Limb (tissue), 2 donors: ENCODE data around the gene NEBL.

Source experiments
- DNase-seq, 2 donors: peaks; one replicate each; pipeline ENCODE4 v3.0.0-alpha.2; 2016; ENCODE audit errors: extremely low spot score in 2 of 2

NEBL gene

GRCh38 chr10:20903635-20904390 is 6.7 kb upstream of the NEBL start:
- no peak for DNase-seq

- DNase-seq = no peak
Observed at GRCh38 chr10:20901110-20901509, 4.0 kb upstream of the NEBL start.

- peak in 1 of 2 donors; percentile 13 for DNase-seq
Observed at GRCh38 chr10:20898866-20899535, 1.9 kb upstream of the NEBL start.

- DNase-seq = no peak
Observed at GRCh38 chr10:20893297-20893696, 3.8 kb downstream of the NEBL start.

GRCh38 chr10:20892796-20893195 is 4.3 kb downstream of the NEBL start:
- no peak for DNase-seq

GRCh38 chr10:20892011-20892585 is 5.0 kb downstream of the NEBL start:
- no peak for DNase-seq

GRCh38 chr10:20891338-20891714 is 5.8 kb downstream of the NEBL start:
- DNase-seq = no peak

- no peak for DNase-seq
Observed at GRCh38 chr10:20890491-20891337, 6.4 kb downstream of the NEBL start.

- no peak for DNase-seq
Observed at GRCh38 chr10:20890009-20890408, 7.1 kb downstream of the NEBL start.

- DNase-seq = peak in 1 of 2 donors; percentile 18
Observed at GRCh38 chr10:20888620-20889330, 8.3 kb downstream of the NEBL start.

GRCh38 chr10:20887706-20888555 is 9.2 kb downstream of the NEBL start:
- no peak for DNase-seq

GRCh38 chr10:20885678-20886077 is 11.4 kb downstream of the NEBL start:
- DNase-seq = no peak

- no peak for DNase-seq
Observed at GRCh38 chr10:20883552-20883951, 13.6 kb downstream of the NEBL start.

GRCh38 chr10:20882091-20882490 is 15.0 kb downstream of the NEBL start:
- DNase-seq = no peak

- no peak for DNase-seq
Observed at GRCh38 chr10:20879136-20879535, 18.0 kb downstream of the NEBL start.

- DNase-seq = no peak
Observed at GRCh38 chr10:20877986-20878983, 18.8 kb downstream of the NEBL start.

GRCh38 chr10:20877554-20877953 is 19.6 kb downstream of the NEBL start:
- no peak for DNase-seq

GRCh38 chr10:20874261-20874660 is 22.9 kb downstream of the NEBL start:
- no peak for DNase-seq

- no peak for DNase-seq
Observed at GRCh38 chr10:20871970-20872369, 25.1 kb downstream of the NEBL start.
